GM19193 (cell line): Measurements from ENCODE around the gene ACP2.

Source experiments
- POLR2A ChIP-seq: IDR thresholded peaks from 4 replicates; pipeline ENCODE4 v1.6.1; 2011; ENCODE audit not compliant: insufficient read depth, insufficient read length; ENCODE audit errors: extremely low read depth

The ACP2 gene

GRCh38 chr11:47233989-47234668, 14.5 kb downstream of the ACP2 start:
- no peak for TF ChIP-seq POLR2A

GRCh38 chr11:47233051-47233450, 15.6 kb downstream of the ACP2 start:
- no peak for TF ChIP-seq POLR2A

- TF ChIP-seq POLR2A, result no peak
These were observed 19.5 kb downstream of the ACP2 start for GRCh38 chr11:47229161-47229560.

GRCh38 chr11:47225552-47226400, 22.8 kb downstream of the ACP2 start:
- TF ChIP-seq POLR2A, result no peak

GRCh38 chr11:47222696-47223095, 25.9 kb downstream of the ACP2 start:
- no peak for TF ChIP-seq POLR2A

- no peak for TF ChIP-seq POLR2A
These were observed 28.2 kb downstream of the ACP2 start for GRCh38 chr11:47220401-47220821.

GRCh38 chr11:47216121-47216798, 32.4 kb downstream of the ACP2 start:
- TF ChIP-seq POLR2A, result peak; percentile 65

GRCh38 chr11:47215366-47215910, 33.2 kb downstream of the ACP2 start:
- no peak for TF ChIP-seq POLR2A

- TF ChIP-seq POLR2A, result no peak
These were observed 34.6 kb downstream of the ACP2 start for GRCh38 chr11:47213950-47214565.

GRCh38 chr11:47212938-47213337, 35.7 kb downstream of the ACP2 start:
- no peak for TF ChIP-seq POLR2A

- no peak for TF ChIP-seq POLR2A
These were observed 40.0 kb downstream of the ACP2 start for GRCh38 chr11:47208628-47209027.

- TF ChIP-seq POLR2A, result no peak
These were observed 41.2 kb downstream of the ACP2 start for GRCh38 chr11:47207459-47207858.

GRCh38 chr11:47204637-47204989, 44.0 kb downstream of the ACP2 start:
- TF ChIP-seq POLR2A, result no peak

GRCh38 chr11:47202576-47202975, 46.0 kb downstream of the ACP2 start:
- no peak for TF ChIP-seq POLR2A

GRCh38 chr11:47201015-47201414, 47.6 kb downstream of the ACP2 start:
- TF ChIP-seq POLR2A, result no peak
